Inferior parietal cortex (tissue), 1 donor: Measurements from ENCODE around the gene IL11.
"Not testable (repeated sequence)": the region's sequence is repeated elsewhere in the genome, so short reads cannot be mapped to it uniquely, and the experiment has no call there.

Experiments
- DNase-seq: peaks from one replicate; pipeline ENCODE4 v3.0.0-alpha.2; 2016; ENCODE audit errors: extremely low spot score

IL11 gene

GRCh38 chr19:55370305-55370988 is at the start of gene IL11:
Gene IL11 (minus strand): TSS chr19:55370463. CDS start chr19:55370310, 153 bp downstream.
- DNase-seq, result no peak

GRCh38 chr19:55419624-55420236 is 49.5 kb upstream of the IL11 start:
- no peak for DNase-seq

- no peak for DNase-seq
These were observed 48.8 kb upstream of the IL11 start for GRCh38 chr19:55419103-55419502.

- peak; percentile 83 for DNase-seq
These were observed 47.9 kb upstream of the IL11 start for GRCh38 chr19:55418185-55418584.

GRCh38 chr19:55410168-55410567 is 39.9 kb upstream of the IL11 start:
- DNase-seq, result no peak

- DNase-seq, result not testable (repeated sequence)
These were observed 38.9 kb upstream of the IL11 start for GRCh38 chr19:55409179-55409578.

- no peak for DNase-seq
These were observed 38.2 kb upstream of the IL11 start for GRCh38 chr19:55408533-55408872.

GRCh38 chr19:55407800-55408532 is 37.7 kb upstream of the IL11 start:
- DNase-seq, result peak; percentile 98

- not testable (repeated sequence) for DNase-seq
These were observed 37.2 kb upstream of the IL11 start, which contains the start of gene UBE2S for GRCh38 chr19:55407550-55407799. Gene UBE2S (minus strand): TSS chr19:55407788. CDS start chr19:55407589, 199 bp downstream.

GRCh38 chr19:55406826-55407549 is 36.7 kb upstream of the IL11 start:
- DNase-seq, result no peak

- DNase-seq, result no peak
These were observed 36.0 kb upstream of the IL11 start for GRCh38 chr19:55406091-55406825.

GRCh38 chr19:55405638-55406037 is 35.4 kb upstream of the IL11 start:
- no peak for DNase-seq

GRCh38 chr19:55402509-55402908 is 32.2 kb upstream of the IL11 start:
- no peak for DNase-seq

GRCh38 chr19:55401390-55401789 is 31.1 kb upstream of the IL11 start:
- not testable (repeated sequence) for DNase-seq

GRCh38 chr19:55400281-55401087 is 30.2 kb upstream of the IL11 start:
- no peak for DNase-seq

GRCh38 chr19:55398200-55398925 is 28.1 kb upstream of the IL11 start:
- no peak for DNase-seq

- DNase-seq, result no peak
These were observed 22.8 kb upstream of the IL11 start for GRCh38 chr19:55392820-55393761.

GRCh38 chr19:55391702-55392615 is 21.7 kb upstream of the IL11 start:
- DNase-seq, result no peak
